ENCODE measurements around the gene FAAP100.
"Not testable (repeated sequence)": the region's sequence is repeated elsewhere in the genome, so short reads cannot be mapped to it uniquely, and the experiment has no call there.

The FAAP100 gene

DNA sequence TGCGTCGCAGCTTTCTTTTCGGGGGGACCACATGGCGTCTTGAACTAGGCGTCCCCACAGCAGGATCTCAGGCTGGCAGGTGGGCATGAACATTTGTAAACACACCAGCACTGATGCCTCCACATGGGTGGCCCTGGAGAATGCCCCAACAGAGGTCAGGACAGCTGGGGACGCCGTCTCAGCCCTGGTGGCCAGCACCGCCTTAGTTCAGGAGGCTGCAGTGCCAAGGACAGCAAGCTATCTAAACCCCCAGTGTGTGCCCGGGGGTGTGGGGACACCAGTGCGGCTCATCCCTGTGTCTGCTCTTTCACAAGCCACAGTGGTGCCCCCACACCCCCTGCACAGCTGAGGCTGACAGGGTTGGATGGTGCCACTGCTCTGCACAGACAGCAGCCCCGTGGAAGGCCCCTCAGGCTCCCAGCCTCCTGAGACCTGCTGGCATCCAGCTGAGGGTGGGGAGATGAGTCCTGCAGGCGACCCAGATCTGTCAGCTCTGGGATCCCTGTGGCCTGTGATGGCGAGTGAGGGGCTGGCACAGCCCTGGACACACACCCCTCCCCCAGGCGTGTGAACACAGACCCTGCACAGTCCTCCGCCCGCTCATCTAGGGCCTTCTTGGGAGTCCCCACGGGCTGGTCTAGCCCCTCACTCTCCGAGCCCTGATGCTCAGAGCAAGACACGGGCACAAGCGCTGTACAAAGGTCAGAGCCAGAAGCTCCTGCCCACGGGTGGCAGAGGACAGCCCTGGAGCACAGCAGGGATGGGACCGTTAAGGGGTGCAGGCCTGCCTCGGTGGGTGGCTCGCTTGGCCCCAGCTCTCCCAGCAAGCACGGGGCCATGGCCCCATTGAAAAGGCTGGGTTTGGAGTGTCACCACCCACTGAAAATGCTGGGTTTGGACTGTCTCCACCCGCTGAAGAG lies 13.2 kb downstream of the FAAP100 start:
- no peak for DNase-seq (ENCODE audit: low read depth)

DNA sequence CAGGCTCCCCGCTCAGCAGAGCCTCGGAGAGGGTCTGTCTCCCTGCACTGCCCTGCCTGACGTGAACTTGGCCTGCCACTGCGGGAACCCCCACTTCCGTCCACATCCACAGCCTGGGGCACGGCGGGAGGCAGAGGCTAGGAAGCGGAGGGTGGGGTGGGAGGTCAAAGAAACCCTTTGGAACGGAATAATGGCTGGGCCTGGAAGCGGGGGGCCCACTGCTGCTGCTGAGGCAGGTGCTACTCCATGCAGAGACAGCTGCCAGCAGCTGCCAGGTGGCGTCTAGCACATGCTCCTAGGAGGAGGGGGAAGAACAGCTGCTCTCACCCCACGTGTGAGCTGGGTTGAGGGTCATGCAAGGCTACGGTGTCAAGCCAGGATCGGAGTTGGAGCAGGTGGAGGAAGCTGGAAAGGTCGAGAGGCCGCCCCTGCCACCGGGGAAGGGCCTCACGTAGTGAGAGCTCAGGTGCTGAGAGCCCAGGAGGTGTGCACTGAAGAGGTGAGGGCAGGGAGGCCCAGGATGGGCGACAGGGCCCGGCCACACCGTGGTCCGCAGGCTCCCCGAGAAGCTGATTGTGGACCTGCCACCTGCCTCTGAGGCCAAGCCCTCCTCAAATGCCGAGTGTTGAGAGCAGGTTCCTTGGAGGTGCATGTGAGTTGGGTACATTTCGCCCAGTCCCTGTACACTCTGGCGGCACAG lies 14.1 kb downstream of the FAAP100 start:
- no peak for DNase-seq (ENCODE audit: low read depth)

DNA sequence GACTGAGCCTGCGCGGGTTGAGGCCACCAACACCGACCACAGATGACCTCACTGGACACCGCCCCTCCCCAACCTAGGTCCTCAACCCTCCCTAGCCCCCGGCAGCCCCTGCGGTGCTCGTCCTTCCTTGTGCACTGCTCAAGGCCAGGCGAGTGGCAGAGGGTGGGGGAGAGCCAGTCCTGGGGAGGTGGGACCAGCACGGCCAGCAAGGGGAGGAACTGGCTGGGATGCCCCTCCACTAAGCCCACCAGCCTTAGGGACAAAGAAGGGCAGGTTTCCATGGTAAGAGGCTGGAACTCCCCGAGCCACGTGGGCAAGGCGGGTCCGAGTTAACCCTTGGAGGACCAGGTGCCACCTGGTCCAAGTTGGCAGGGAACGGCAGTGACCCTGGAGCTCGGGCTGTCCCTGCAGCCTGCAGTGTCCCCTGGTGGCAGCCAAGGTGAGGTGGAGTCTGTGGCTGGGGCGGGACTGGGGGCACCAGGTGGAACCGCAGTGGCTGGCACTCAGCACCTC lies 14.8 kb downstream of the FAAP100 start:
- no peak for DNase-seq (ENCODE audit: low read depth)

DNA sequence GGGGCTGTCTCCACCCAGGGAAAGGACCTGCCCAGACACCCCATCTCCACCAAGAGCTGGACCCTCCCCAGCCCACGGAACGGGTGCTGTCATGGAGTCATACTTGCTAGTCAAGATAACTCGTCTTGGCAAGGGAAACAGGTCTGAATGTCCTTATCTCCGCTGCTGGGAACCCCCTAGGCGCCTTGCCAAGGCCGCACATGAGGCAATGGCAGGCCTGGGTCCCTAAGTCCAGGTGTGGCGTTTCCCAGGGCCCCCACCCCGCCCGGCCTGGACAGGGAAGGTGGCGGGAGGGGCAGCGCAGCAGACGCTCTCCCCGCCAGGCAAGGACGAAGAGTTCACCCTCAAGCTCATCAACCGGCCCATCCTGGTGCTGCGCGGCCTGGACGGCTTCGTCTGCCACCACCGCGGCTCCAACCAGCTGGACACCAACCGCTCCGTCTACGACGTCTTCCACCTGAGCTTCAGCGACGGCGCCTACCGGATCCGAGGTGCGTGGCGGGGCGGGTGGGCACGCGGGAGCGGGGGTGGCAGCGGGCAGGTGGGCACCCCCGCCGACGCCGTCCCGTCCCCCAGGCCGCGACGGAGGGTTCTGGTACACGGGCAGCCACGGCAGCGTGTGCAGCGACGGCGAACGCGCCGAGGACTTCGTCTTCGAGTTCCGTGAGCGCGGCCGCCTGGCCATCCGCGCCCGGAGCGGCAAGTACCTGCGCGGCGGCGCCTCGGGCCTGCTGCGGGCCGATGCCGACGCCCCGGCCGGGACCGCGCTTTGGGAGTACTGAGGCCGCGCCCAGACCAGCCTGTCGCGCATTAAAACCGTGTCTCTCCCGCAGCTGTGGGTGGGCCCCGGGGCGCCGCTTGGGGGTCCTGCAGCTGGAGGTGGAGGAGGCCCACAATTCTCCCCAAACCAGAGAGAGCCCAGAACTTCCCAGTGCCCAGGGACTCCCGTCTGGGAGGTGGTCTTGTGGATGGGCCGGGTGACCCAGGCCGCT lies 15.6 kb downstream of the FAAP100 start:
- no peak for DNase-seq (ENCODE audit: low read depth)

DNA sequence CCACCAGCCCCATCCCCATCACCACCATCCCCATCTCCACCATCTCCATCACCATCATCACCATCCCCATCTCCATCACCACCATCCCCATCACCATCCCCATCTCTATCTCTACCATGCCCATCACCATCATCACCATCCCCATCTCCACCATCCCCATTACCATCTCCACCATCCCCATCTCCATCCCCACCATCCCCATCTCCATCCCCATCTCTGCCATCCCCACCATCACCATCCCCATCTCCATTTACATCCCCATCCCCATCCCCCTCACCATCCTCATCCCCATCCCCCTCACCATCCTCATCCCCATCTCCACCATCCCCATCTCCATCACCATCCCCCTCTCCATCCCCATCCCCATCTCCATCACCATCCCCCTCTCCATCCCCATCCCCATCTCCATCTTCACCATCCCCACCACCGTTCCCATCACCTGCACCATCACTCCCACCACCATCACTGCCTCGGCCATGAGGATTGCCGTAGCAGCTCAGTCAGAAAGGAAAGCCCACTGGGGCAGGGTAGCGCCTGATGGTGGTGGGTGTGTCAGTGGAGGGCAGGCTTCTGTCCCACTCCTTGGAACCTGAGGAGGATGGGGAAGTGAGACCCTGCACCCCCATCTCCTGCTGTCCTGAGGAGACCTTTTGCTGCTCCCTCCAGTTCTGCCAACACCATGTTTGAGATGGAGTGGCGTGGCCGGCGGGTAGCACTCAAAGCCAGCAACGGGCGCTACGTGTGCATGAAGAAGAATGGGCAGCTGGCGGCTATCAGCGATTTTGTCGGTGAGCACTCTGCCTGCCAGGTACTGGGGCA lies 16.5 kb downstream of the FAAP100 start:
- no peak for DNase-seq (ENCODE audit: low read depth)

DNA sequence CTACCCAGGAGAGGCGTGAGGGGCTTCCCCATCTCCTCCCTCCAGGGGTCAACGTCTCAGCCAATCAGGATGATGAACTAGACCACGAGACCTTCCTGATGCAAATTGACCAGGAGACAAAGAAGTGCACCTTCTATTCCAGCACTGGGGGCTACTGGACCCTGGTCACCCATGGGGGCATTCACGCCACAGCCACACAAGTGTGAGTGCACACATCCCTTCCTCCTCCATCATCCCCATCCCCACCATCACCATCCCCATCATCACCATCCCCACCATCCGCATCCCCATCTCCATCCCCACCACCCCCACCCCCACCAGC lies 17.2 kb downstream of the FAAP100 start:
- no peak for DNase-seq (ENCODE audit: low read depth)

DNA sequence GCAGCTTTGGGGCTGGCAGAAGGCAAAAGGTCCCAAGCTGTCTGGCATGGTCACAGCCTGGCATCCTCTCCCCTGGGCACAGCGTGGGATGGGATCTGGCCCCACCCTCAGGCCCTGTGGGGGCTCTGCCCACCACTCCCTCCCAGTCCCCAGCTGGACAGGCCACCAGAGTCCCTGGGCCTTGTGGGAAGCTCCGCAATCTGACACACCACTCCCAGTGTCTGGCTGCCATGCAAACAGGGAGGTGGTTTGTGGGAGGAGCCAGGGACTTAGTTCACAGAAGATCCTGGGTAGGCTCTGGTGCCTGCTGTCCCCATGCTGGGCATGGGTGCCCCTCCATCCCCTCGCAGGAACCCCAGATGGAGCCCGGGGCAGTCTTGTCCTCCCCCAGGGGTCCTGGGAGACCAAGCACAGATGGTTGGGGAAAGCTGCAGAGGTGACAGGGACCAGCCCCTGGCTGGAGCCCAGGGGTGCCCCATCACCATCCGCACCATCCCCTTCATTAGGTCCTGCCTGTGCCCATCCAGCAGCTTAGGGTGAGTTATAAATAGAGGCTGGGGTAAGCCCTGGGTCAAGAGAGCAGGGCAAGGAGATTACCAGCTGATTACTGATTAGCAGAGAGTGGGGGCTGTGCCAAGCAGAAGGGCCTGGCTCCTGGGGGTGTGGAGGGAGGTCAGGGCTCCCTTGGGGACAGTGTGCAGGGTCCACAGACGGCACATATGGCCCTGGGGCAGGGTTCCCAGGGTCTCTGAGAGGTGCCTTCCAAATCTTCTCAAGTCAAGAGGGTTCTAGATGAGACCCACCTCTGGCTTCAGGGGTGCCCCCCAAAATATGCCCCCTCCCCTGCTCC lies 17.8 kb downstream of the FAAP100 start:
- DNase-seq (ENCODE audit: low read depth) = no peak

DNA sequence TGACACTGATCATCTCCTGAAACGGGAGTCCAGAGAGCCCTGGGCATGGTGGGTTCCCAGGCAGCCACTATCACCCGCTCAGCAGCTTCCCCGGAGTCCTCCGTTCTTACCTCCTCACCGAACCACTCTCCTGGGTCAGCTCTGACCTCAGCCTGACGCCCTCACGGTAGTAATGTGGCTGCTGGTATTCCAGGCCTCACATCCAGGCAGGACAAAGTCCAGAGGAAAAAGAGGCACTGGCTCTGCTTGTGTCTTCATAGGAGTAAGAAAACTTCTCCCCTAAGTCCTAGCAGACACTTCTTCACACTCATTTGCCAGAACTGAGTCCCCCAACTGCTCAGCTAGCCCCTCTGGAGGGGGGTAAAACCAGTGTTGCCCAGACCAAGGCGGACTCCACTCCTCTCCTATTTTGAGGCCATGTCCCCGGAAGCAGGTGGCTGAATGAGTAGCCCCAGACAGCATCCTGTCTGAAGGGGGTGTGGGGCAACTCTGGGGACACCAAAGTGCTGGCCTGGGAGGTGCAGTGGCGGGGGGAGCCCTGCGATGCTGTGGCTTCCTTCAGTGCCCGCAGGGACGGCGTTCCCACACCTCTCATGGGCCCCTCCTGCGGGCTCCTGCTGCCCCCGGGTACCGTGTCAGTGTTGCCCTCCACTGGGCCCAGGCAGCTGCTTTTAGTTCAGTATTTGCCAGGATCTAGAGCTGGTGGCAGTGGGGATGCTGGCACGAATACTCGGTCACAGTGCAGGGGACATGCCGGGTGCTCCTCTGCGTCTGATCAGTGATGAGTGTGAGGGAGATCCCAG lies 18.6 kb downstream of the FAAP100 start:
- no peak for DNase-seq (ENCODE audit: low read depth)

DNA sequence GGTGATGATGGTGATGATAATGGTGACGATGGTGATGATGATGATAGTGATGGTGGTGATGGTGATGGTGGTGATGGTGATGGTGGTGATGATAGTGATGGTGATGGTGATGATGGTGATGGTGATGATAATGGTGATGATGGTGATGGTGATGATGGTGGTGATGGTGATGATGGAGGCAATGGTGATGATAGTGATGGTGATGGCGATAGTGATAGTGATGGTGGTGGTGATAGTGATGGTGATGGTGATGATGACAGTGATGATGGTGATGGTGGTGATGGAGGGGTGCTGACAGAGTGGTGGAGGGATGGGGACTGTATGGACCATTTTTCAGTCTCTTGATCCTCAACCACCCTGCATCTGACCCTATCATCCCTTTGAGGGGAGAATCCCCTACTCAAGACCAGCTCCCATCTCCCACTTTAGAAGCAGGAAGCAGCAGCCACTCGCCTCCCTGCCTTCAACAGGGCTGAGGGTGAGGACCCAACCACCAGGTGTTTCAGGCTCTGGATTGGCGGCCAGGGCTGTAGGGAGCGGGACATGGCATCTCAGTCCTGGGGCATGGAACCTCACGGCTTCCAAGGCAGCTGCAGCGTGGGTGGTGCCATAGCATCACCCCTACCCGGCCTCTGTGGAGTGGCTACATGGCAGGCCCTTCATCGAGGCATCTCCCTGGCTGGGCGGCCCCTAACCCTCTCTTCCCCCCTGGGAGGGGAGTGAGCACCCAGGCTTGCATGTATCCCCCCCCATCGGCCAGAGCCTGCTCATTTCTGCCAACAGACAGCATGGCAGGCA lies 19.5 kb downstream of the FAAP100 start:
- DNase-seq (ENCODE audit: low read depth) = no peak

DNA sequence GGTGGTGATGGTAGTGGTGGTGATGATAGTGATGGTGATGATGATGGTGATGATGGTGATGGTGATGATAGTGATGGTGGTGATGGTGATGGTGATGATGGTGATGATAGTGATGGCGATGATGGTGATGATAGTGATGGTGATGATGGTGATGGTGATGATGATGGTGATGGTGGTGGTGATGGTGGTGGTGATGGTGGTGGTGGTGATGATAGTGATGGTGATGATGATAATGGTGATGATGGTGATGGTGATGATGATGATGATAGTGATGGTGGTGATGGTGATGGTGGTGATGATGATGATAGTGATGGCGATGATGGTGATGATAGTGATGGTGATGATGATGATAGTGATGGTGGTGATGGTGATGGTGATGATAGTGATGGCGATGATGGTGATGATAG lies 20.2 kb downstream of the FAAP100 start:
- DNase-seq (ENCODE audit: low read depth) = not testable (repeated sequence)

DNA sequence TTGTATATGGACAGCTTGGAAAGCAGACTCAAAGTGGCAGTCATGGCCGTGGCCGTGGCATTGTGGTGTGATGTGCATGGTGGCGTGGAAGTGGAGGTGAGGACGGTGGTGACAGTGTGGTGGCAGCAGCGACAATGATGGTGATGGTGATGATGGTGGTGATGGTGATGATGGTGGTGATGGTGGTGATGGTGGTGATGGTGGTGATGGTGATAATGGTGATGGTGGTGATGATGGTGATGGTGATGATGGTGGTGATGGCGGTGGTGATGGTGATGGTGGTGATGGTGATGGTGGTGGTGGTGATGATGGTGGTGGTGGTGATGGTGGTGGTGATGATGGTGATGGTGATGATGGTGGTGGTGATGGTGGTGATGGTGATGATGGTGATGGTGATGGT lies 21.1 kb downstream of the FAAP100 start:
- DNase-seq (ENCODE audit: low read depth) = not testable (repeated sequence)

DNA sequence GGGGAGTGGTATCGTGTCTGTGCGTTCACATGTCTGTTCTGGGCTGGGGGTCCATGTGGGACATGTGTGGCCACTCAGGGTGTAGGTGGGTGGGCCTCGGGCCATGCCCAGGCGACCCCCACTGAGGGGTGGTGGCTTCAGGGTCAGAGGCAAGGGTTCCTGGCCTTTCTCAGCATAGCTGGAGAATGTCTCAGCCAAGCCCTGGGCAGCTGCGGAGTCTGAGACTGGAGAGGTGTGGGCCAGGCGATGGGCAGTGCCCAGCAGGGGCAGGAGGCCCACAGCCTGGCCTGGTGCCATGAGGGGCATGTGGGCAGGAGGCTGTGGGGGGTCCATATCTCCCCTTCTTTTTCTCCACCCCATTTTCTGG lies 22.7 kb downstream of the FAAP100 start:
- no peak for DNase-seq (ENCODE audit: low read depth)

DNA sequence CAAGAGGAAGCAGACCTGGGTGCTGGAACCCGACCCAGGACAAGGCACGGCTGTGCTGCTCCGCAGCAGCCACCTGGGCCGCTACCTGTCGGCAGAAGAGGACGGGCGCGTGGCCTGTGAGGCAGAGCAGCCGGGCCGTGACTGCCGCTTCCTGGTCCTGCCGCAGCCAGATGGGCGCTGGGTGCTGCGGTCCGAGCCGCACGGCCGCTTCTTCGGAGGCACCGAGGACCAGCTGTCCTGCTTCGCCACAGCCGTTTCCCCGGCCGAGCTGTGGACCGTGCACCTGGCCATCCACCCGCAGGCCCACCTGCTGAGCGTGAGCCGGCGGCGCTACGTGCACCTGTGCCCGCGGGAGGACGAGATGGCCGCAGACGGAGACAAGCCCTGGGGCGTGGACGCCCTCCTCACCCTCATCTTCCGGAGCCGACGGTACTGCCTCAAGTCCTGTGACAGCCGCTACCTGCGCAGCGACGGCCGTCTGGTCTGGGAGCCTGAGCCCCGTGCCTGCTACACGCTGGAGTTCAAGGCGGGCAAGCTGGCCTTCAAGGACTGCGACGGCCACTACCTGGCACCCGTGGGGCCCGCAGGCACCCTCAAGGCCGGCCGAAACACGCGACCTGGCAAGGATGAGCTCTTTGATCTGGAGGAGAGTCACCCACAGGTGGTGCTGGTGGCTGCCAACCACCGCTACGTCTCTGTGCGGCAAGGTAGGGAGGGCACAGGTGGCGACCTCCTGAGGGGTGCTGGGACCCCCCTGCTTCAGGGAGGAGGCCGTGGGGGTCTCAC lies 23.3 kb downstream of the FAAP100 start:
- DNase-seq (ENCODE audit: low read depth) = no peak

DNA sequence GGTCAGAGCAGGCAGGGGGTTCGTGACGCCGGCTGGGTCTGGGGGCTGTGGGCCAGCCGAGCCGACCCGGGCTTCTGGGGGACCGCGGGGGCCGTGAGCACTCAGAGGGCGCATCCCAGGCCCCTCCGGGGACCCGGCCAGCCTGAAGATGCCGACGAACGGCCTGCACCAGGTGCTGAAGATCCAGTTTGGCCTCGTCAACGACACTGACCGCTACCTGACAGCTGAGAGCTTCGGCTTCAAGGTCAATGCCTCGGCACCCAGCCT lies 23.8 kb downstream of the FAAP100 start:
- DNase-seq (ENCODE audit: low read depth) = no peak

DNA sequence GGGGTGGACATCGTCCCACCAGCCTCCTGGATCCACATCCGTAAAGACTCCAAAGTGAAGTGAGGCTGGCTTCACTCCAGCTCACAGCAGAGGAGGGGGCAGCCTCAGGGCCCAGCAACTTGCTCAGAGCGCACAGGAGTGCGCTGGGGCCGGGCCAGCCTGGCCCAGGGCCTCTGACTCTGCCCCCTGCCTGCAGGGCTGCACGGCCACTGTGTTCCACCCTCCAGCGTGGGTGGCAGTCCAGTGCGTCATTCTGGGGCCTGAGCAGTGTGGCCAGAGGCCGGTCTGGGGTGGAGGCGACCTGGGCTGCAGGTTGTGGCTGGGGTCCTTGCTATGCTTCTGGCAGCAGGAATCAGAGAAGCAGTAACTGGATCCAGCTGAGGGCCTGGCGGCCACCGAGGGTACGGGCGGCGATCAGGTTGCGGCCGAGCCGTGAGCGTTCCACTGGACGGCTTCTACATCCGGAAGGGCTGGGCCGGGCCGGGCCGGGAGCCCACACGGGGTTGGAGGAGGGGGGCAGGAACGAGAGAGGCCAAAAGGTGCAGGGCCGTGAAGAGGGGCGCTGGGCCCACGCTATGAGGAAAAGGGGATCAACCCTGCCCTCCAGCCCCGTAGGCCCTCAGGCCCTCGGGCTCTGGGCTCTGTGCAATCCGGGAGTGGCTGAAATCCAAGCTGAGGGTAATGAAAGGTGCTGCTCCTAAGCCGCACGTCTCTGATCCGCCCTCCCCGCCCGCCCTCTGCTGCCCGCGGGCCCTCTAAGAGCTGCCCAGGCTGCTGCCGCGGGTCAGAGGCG lies 24.4 kb downstream of the FAAP100 start, which contains the start of gene FSCN2:
TSS of gene FSCN2 (plus strand) at position 787 of the 793 bp plus-strand sequence. CDS start 155 bp downstream, outside the sequence.
- no peak for DNase-seq (ENCODE audit: low read depth)

DNA sequence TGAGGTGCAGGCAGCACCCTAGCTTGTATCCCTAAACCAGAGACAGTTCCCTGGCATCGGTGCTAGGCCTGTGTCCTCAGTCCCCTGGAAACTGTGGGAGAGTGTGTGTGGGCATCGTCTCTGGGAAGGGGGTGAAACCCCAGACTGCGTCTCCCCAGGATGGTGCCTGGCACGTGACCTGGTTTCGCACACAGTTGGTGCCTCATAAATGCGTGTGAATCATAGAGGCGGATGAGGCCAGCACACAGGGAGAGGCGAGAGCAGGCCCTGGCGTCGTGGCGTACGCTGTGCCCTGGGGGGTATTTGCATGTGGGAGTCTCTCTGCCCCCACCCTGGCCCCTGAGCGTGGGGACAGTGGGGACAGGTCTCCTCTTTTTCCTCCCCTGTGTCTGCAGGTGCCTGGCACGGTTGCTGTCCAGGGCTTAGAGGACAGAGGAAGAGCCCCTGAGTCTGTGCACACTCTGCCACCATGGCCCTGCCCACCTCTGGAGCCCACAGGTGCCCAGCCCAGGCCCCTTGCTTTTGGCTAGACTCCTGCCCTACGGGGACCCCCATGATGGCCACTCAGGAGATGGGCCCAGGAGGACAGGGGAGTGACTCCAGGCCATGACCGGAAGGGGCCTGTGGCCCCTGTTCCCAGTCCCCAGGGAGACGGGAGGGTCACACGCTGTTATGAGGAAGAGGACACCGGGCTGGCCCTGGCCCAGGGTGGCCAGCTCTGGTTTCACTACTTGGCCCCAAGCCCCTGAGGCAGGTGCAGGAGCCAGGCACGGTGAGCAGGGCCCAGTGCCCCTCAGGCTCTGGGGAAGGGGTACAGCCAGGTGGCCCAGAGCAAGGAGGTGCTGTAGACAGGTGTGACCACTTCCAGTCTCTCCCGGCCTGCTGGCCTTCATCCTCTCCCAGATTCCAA lies 25.2 kb downstream of the FAAP100 start:
- no peak for DNase-seq (ENCODE audit: low read depth)

Measured in activated T-helper 9 cell treated with anti-CD3 and anti-CD28 coated beads, Interleukin-2, amount 50 U/mL, for 16 hours (primary cell).